SH-SY5Y (cell line): ENCODE data around the gene EOLA1.

ENCODE experiments used
- GATA2 ChIP-seq: IDR thresholded peaks from 2 replicates; pipeline ENCODE4 v1.6.1; 2011; ENCODE audit warnings: mild to moderate bottlenecking, low read depth, low read length
- GATA3 ChIP-seq: IDR thresholded peaks from 2 replicates; pipeline ENCODE4 v1.6.1; 2011; ENCODE audit warnings: low read depth, mild to moderate bottlenecking, low read length, moderate library complexity

The EOLA1 gene

DNA sequence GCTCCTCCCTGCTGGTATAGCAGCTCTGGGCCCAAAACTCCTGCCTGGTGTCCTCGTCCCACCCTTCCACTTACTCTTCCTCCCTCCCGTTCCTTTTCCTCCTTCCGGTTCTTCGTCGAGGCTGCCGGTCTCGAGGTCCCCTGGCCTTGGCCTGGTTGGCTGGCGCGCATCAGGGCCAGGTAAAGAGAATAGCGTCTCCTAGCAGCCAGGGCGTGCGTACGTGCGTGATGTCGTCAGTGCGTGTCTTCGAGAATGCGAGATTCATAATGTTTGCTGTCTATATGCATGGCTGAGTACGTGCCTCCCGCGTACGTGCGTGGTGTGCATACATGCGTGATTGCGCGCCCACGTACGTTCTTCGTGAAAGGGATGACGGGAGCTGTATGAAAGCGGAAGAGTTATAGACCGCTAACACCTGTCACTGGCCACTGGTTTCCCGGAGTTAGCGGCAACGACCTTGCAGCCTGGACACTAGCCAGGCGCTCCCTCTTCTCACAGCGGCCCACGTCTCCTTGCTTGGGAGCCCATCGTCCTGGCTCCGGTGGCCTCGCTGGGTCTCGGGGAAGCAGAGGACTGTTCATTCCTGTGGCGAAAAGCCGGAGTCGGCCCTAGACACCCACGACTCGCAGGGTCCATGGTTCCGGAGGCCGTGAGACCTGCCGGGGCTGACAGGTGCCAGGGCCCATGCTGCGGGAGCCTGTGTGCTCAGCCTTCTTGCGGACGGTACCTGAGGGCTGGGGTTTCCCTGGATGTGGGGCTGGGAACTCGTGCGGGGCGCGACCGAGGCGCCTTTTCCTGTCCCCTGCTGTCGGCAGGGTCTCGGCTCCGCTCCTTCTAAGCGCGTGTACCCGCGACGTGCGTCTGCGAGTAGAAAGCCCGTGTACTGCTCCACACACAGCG is at the start of gene EOLA1:
TSS of gene EOLA1 (plus strand) at position 392 of the 900 bp plus-strand sequence. CDS start 4,619 bp downstream, outside the sequence.
- TF ChIP-seq GATA2, result no peak
- TF ChIP-seq GATA3, result no peak

DNA sequence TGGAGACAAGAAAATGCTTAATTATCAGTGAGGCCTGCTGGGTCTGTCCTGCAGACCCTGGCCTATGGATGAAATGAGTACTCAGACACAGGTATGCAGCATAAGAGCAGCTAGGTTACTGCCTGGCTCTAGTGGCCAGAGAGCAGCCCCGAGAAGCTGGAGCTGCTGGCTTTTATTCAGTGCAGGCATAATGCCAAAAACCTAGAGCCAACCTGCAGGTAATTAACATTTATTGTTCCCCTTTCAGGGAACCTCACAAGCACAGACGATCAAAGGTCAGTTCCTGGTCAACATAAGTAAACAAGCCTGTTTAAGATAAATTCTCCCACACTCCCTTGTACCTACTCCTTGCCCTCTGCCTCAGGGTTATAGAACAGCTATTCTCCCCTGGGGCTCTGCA is 49.0 kb upstream of the EOLA1 start:
- TF ChIP-seq GATA2, result no peak
- no peak for TF ChIP-seq GATA3

DNA sequence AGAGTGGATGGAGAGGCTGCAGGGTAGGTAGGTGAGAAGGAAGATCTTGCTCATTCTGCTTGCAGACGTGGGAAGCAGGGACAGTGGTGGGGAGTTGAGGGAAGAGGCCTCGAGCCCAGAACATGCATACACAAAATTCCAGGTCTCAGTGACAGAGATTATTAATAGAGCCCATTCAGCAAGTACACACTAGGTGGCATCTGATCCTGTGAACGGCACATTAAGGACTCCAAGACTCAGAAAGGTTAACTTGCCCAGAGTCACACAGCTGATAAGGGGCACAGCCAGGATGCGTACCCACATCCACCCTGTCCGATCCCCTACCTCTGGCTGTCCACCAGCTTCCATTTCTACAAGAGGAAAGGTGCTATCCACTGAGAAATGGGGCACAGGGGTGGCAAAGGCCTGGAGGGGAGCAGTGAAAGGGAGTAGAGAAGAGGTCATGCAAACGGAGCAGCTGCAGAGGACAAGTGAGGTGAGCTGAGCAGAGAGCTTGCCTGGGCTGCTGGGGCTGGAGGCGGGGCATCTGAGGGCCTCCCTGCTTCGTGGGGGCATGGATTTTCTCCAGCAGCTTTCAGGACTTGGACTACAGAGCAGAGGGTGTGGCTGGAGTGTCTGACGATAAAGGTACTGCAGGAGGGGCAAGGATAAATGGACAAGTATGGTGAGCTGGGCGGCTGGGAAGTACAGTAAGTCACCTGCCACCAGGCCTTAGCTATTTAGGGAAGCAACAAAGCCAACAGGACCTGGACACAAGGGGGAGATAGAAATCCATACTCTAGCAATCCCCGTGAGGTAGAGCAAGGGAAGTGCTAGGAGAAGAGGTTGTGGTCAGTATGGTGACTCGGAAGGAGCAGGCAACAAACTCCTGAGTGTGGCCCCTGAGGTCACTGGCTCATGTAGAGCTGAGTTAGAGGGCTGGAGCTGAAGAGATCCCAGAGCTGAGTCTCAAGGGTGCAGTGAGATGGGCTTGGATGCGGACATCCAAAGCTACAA is 46.9 kb upstream of the EOLA1 start:
- TF ChIP-seq GATA2, result no peak
- TF ChIP-seq GATA3, result no peak

DNA sequence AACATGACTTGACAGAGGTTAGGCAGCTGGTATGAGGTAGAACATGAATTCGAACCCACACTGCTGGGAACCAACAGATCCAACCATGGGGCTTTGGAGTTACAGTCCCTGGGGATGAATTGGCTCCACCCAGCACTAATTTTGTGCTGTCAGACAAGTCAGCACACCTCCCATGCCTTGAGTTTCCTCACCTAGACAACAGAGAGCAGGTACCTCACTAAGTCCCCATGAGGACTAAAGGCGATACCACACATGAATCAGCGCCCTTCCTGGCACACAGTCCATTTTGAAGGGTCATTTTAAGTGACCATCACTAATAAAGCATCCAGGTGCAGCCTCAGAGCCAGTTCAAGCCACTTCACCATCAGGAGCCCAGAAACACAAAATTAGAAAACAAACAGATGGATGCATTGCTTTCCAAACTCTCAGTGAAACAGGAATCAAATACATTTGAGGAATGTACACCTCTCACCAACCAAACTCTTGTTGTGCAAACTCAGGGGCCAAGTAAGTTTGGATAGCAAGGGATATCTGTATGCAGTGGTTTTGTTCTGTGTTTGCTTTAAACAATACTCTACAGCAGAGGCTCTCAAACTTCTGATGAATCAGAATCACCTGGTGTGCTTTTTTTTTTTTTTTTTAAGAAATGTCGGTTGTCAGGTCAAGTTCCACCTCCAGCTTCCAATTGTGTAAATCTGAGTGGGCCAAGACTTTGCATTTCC is 45.8 kb upstream of the EOLA1 start:
- TF ChIP-seq GATA3 (no peak), GATA2 (no peak)

DNA sequence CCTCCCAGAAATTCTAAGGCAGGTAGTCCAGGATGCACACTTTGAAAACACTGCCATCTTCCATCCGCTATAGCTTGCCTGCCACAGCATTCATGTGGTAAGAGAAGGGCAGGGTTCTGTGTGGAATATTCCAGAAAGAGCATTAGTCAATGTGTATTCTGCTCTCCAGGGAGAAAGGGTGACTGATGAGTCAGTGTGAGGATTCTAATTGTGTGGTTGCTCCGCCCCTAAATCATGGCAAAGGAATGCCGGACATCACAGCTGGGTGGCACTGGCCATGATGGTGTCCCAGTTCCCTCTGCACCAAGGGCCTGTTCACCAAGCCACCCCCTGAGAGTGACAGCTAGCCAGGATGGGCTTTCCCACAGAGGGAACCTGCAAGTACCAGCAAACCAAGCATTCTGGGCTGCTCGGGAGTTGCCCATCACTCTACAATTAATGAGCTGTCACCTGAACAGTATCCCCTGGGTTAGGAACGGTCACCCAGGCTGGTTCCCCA is 45.2 kb upstream of the EOLA1 start:
- TF ChIP-seq GATA2, result no peak
- no peak for TF ChIP-seq GATA3

DNA sequence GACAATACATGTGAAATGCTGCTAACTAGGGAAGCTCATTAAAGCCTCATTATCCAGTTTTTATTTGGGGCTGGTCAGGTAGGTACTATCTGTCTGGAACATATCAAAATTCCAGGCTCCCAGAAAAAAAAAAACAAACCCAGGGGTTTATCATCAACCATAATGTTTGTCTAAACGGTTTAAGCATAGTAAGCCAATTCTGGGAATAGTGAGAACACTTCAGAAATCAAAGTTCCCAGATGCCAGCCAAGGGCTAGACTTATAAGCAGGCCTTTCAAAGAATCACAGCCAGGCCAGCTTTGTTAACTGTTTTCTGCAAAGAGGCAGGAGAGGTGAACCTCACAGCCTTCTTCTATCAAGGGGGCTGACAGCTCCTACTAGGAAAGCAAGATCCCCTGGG is 43.8 kb upstream of the EOLA1 start:
- no peak for TF ChIP-seq GATA3

DNA sequence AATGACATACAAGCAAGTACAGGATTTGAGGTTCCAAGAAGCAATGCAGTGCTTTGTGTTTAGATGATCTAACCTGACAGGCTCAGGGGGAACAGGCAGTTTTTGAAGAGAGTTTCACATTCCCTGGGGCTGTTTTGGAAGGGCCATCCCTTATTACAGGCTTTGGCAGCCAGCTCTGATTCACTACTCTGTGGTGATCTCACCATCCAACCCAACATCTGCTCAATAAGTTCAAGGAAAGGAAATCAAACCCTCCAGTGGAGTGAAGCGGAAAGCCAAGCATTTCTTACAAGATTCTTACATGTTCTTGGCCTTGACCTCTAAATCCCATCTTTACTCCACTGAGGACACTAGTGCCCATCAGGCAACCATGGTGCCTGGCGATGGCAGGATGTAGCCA is 43.2 kb upstream of the EOLA1 start:
- TF ChIP-seq GATA3 (no peak), GATA2 (no peak)

DNA sequence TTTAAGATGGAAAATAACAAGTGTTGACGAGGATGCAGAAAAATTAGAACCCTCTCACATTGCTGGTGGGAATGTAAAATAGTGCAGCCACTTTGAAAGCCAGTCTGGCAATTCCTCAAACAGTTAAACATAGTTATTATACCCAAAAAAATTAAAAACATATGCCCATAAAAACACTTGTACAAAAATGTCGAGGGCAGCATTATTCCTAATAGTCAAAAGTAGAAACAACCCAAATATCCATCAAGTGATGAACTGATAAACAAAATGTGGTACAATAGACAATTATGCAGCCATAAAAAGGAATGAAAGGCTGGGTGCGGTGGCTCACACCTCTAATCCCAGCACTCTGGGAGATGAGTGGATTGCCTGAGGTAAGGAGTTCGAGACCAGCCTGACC is 42.0 kb upstream of the EOLA1 start:
- no peak for TF ChIP-seq GATA3
- no peak for TF ChIP-seq GATA2

DNA sequence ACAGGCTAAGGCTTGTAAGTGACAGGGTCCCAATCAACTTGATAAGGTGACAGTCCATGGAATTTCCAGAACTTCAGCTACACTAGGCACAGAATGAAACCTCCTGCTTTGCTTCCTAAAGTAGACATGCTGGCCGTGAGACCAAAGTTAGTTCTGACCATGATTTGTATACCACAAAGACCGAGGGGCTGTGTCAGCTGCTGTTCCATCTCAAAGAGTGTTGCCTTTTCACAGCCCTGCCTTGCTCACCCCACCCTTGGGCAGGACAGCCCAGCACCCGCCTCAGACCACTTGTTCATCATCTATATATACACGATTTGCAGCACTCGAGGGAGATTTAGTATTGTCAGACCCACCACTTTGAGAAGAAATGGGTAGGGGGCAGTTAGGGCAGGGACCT is 41.0 kb upstream of the EOLA1 start:
- TF ChIP-seq GATA3 (no peak), GATA2 (no peak)

DNA sequence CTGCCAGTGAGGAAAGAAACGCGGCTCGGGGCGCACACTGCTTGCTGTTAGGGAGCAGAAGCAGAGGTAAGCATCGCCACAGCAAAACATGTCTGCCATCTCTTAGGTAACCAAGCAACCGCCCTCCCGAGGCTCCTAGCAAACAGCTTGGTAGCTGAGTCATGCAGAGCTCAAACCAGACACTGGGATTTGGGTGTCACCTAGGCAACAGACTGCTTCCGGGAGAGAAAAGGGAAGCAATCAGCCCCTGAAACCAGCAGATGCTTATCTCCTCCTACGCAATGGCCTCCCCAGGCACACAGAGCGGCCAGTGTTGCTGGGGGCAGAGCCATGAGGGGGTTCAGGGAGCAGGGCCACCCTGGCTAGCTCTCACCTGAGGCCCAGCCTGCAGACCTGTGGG is 37.4 kb upstream of the EOLA1 start:
- peak; percentile 82 for TF ChIP-seq GATA2

DNA sequence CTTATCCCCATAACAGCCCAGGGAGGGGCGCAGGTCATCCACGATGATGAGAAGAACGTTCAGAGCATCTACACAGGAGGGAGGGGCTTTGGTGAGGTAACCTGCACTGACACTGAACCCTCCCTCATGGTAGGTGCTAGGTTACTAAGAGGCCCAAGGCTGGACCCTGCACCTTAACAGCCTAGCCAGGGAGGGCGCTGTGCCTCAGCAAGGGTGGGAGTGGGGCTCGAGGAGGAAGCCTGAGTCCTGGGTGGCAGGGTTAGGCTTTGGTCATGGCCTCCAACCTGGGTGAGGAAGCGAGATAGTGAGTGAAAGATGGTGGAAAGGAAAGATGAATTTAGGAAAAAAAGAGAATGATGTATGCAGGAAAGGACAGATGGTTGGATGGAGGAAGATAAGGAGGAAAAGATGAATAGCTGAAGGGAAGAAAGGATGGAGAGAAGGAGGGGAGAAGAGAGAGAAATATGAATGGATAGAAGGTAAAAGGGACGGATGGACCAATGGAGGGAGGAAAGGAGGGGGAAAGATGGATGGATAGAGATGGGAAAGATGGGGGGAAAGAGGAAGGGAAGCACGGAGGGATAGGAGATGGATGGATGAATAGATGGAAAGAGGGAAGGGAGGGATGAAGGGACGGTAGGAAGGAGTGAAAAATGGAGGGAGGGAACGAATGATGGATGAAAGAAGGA is 36.4 kb upstream of the EOLA1 start:
- TF ChIP-seq GATA3, result no peak
- TF ChIP-seq GATA2, result no peak

DNA sequence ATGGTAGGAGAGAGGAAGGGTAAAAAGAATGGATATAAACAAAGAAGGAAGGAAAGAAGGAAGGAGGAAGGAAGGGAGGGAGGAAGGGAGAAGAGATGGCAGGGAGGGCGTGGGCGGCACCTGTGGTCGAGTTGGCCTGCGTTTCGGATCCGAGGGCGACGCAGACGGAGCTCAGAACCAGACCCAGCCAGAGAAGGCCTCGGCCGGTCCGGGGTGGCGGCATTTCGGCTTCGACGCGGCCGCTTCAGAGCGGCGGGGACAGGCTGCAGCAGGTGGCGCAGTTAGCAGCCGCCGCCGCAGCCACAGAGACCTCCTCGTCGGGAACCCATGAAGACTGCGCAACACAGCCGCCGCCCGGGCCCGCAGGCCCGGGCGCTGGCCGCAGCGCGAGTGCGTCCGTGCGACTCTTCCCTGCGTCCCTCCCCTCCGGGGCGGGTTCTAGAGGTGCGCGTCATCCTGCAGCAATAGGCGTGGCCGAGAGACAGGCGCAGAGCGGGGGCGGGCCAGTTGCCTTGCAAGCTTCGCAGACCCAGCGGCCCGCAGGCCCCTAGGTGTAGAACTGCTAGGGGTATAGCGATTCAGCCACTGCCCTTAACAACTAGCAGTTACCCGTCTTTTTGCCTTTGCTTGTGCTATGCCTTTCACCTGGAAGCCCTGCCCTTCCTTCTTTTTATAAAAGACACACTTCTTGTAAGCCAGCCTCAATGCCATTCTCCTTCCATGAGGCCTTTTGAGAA is 35.7 kb upstream of the EOLA1 start, which contains the start of gene IDS:
TSS of gene IDS (minus strand) at position 392 of the 737 bp plus-strand sequence. CDS start at position 223, 169 bp downstream.
- TF ChIP-seq GATA3 (no peak), GATA2 (no peak)
